Measurements from ENCODE around the gene CCL22.

The CCL22 gene

GRCh38 chr16:57401943-57402640 is 43.5 kb downstream of the CCL22 start:
- H3K4me3 ChIP-seq (ENCODE audit: low read depth, low read length): no peak overlapping the region
- no peak overlapping the region for H3K9ac ChIP-seq (ENCODE audit: low read depth, low read length)
- no peaks in the 10 kb centered on the region for H3K9me3 ChIP-seq (ENCODE audit: control insufficient read depth, insufficient read depth, low read length)
- no peaks in the 10 kb centered on the region for H3K36me3 ChIP-seq (ENCODE audit: control insufficient read depth, insufficient read depth, low read length)
- H3K4me1 ChIP-seq (ENCODE audit: control insufficient read depth, insufficient read depth, low read length): no peaks in the 10 kb centered on the region
- no peaks in the 10 kb centered on the region for H3K27me3 ChIP-seq (ENCODE audit: control insufficient read depth, insufficient read depth, low read length)
- no peak overlapping the region for H3K27ac ChIP-seq (ENCODE audit: low read depth, low read length)

- Histone ChIP-seq H3K4me3 (ENCODE audit: low read depth, low read length) (no peak within 1 kb of the TSS), H3K27ac (ENCODE audit: low read depth, low read length) (no peak within 1 kb of the TSS), H3K4me1 (ENCODE audit: control insufficient read depth, insufficient read depth, low read length) (no peaks in the 10 kb centered on the region), H3K36me3 (ENCODE audit: control insufficient read depth, insufficient read depth, low read length) (no peaks in the 10 kb centered on the region), H3K9me3 (ENCODE audit: control insufficient read depth, insufficient read depth, low read length) (no peaks in the 10 kb centered on the region), H3K9ac (ENCODE audit: low read depth, low read length) (no peak within 1 kb of the TSS), H3K27me3 (ENCODE audit: control insufficient read depth, insufficient read depth, low read length) (no peaks in the 10 kb centered on the region)
These were observed 45.6 kb downstream of the CCL22 start, which contains the start of gene CCL17 for GRCh38 chr16:57403965-57404817. CCL17 (plus strand) TSS chr16:57404767; CDS start chr16:57413933, 9,166 bp downstream.

- H3K27ac ChIP-seq (ENCODE audit: low read depth, low read length): no peak overlapping the region
- H3K27me3 ChIP-seq (ENCODE audit: control insufficient read depth, insufficient read depth, low read length): no peaks in the 10 kb centered on the region
- no peaks in the 10 kb centered on the region for H3K9me3 ChIP-seq (ENCODE audit: control insufficient read depth, insufficient read depth, low read length)
- no peaks in the 10 kb centered on the region for H3K4me1 ChIP-seq (ENCODE audit: control insufficient read depth, insufficient read depth, low read length)
- no peak overlapping the region for H3K9ac ChIP-seq (ENCODE audit: low read depth, low read length)
- no peaks in the 10 kb centered on the region for H3K36me3 ChIP-seq (ENCODE audit: control insufficient read depth, insufficient read depth, low read length)
- H3K4me3 ChIP-seq (ENCODE audit: low read depth, low read length): no peak overlapping the region
These were observed 46.5 kb downstream of the CCL22 start for GRCh38 chr16:57405097-57405496.

- Histone ChIP-seq H3K27ac (ENCODE audit: low read depth, low read length) (no peak overlapping the region), H3K9me3 (ENCODE audit: control insufficient read depth, insufficient read depth, low read length) (no peaks in the 10 kb centered on the region), H3K27me3 (ENCODE audit: control insufficient read depth, insufficient read depth, low read length) (no peaks in the 10 kb centered on the region), H3K9ac (ENCODE audit: low read depth, low read length) (no peak overlapping the region), H3K4me1 (ENCODE audit: control insufficient read depth, insufficient read depth, low read length) (no peaks in the 10 kb centered on the region), H3K4me3 (ENCODE audit: low read depth, low read length) (no peak overlapping the region), H3K36me3 (ENCODE audit: control insufficient read depth, insufficient read depth, low read length) (no peaks in the 10 kb centered on the region)
These were observed 48.3 kb downstream of the CCL22 start for GRCh38 chr16:57406881-57407280.

GRCh38 chr16:57407521-57408353 is 49.2 kb downstream of the CCL22 start:
- H3K27ac ChIP-seq (ENCODE audit: low read depth, low read length): no peak overlapping the region
- no peaks in the 10 kb centered on the region for H3K27me3 ChIP-seq (ENCODE audit: control insufficient read depth, insufficient read depth, low read length)
- H3K4me3 ChIP-seq (ENCODE audit: low read depth, low read length): no peak overlapping the region
- no peaks in the 10 kb centered on the region for H3K9me3 ChIP-seq (ENCODE audit: control insufficient read depth, insufficient read depth, low read length)
- no peaks in the 10 kb centered on the region for H3K36me3 ChIP-seq (ENCODE audit: control insufficient read depth, insufficient read depth, low read length)
- H3K4me1 ChIP-seq (ENCODE audit: control insufficient read depth, insufficient read depth, low read length): no peaks in the 10 kb centered on the region
- no peak overlapping the region for H3K9ac ChIP-seq (ENCODE audit: low read depth, low read length)

- Histone ChIP-seq H3K36me3 (ENCODE audit: control insufficient read depth, insufficient read depth, low read length) (no peaks in the 10 kb centered on the region), H3K27ac (ENCODE audit: low read depth, low read length) (no peak overlapping the region), H3K9ac (ENCODE audit: low read depth, low read length) (no peak overlapping the region), H3K27me3 (ENCODE audit: control insufficient read depth, insufficient read depth, low read length) (no peaks in the 10 kb centered on the region), H3K4me3 (ENCODE audit: low read depth, low read length) (no peak overlapping the region), H3K4me1 (ENCODE audit: control insufficient read depth, insufficient read depth, low read length) (no peaks in the 10 kb centered on the region), H3K9me3 (ENCODE audit: control insufficient read depth, insufficient read depth, low read length) (no peaks in the 10 kb centered on the region)
These were observed 50.5 kb downstream of the CCL22 start for GRCh38 chr16:57409065-57409464.

- no peaks in the 10 kb centered on the region for H3K9me3 ChIP-seq (ENCODE audit: control insufficient read depth, insufficient read depth, low read length)
- no peaks in the 10 kb centered on the region for H3K27me3 ChIP-seq (ENCODE audit: control insufficient read depth, insufficient read depth, low read length)
- no peak overlapping the region for H3K4me3 ChIP-seq (ENCODE audit: low read depth, low read length)
- H3K9ac ChIP-seq (ENCODE audit: low read depth, low read length): no peak overlapping the region
- no peaks in the 10 kb centered on the region for H3K36me3 ChIP-seq (ENCODE audit: control insufficient read depth, insufficient read depth, low read length)
- no peak overlapping the region for H3K27ac ChIP-seq (ENCODE audit: low read depth, low read length)
- no peaks in the 10 kb centered on the region for H3K4me1 ChIP-seq (ENCODE audit: control insufficient read depth, insufficient read depth, low read length)
These were observed 51.4 kb downstream of the CCL22 start for GRCh38 chr16:57409870-57410587.

GRCh38 chr16:57411362-57411976 is 52.9 kb downstream of the CCL22 start:
- no peaks in the 10 kb centered on the region for H3K27me3 ChIP-seq (ENCODE audit: control insufficient read depth, insufficient read depth, low read length)
- H3K4me1 ChIP-seq (ENCODE audit: control insufficient read depth, insufficient read depth, low read length): no peaks in the 10 kb centered on the region
- no peaks in the 10 kb centered on the region for H3K36me3 ChIP-seq (ENCODE audit: control insufficient read depth, insufficient read depth, low read length)
- no peaks in the 10 kb centered on the region for H3K9me3 ChIP-seq (ENCODE audit: control insufficient read depth, insufficient read depth, low read length)
- no peak overlapping the region for H3K27ac ChIP-seq (ENCODE audit: low read depth, low read length)
- H3K4me3 ChIP-seq (ENCODE audit: low read depth, low read length): no peak overlapping the region
- H3K9ac ChIP-seq (ENCODE audit: low read depth, low read length): no peak overlapping the region

GRCh38 chr16:57412584-57412983 is 54.0 kb downstream of the CCL22 start:
- no peak overlapping the region for H3K4me3 ChIP-seq (ENCODE audit: low read depth, low read length)
- H3K9me3 ChIP-seq (ENCODE audit: control insufficient read depth, insufficient read depth, low read length): no peaks in the 10 kb centered on the region
- no peak overlapping the region for H3K9ac ChIP-seq (ENCODE audit: low read depth, low read length)
- H3K4me1 ChIP-seq (ENCODE audit: control insufficient read depth, insufficient read depth, low read length): no peaks in the 10 kb centered on the region
- no peak overlapping the region for H3K27ac ChIP-seq (ENCODE audit: low read depth, low read length)
- no peaks in the 10 kb centered on the region for H3K36me3 ChIP-seq (ENCODE audit: control insufficient read depth, insufficient read depth, low read length)
- H3K27me3 ChIP-seq (ENCODE audit: control insufficient read depth, insufficient read depth, low read length): no peaks in the 10 kb centered on the region

GRCh38 chr16:57413301-57413730 is 54.7 kb downstream of the CCL22 start:
- H3K4me3 ChIP-seq (ENCODE audit: low read depth, low read length): no peak overlapping the region
- no peaks in the 10 kb centered on the region for H3K9me3 ChIP-seq (ENCODE audit: control insufficient read depth, insufficient read depth, low read length)
- no peak overlapping the region for H3K27ac ChIP-seq (ENCODE audit: low read depth, low read length)
- H3K36me3 ChIP-seq (ENCODE audit: control insufficient read depth, insufficient read depth, low read length): no peaks in the 10 kb centered on the region
- H3K4me1 ChIP-seq (ENCODE audit: control insufficient read depth, insufficient read depth, low read length): no peaks in the 10 kb centered on the region
- no peak overlapping the region for H3K9ac ChIP-seq (ENCODE audit: low read depth, low read length)
- H3K27me3 ChIP-seq (ENCODE audit: control insufficient read depth, insufficient read depth, low read length): no peaks in the 10 kb centered on the region

Measured in HUES48 (cell line).